Psoas muscle (tissue), 8 donors: ENCODE results near the gene IBA57. TPM values are rescaled to one million over a fixed set of nuclear protein-coding genes. Genes with fewer than 3 reads are reported as not detected.
A peak's percentile ranks its signal among the peaks of the same experiment; 100 is the strongest.

Source experiments
- ATAC-seq, 4 donors: fragments of 200-7000 bp; cut with Tn5 transposase; one replicate each; pipeline ENCODE4 v1.9.1; 2020; ENCODE audit warnings: moderate library complexity in 3 of 4, mild to moderate bottlenecking in 2 of 4
- DNase-seq, 2 donors: peaks; one replicate each; pipeline ENCODE4 v3.0.0-alpha.2; 2020
- H3K27ac ChIP-seq: fragments of 200-600 bp; one replicate; pipeline ENCODE4 v1.8.0; 2022
- H3K27me3 ChIP-seq, 3 donors: fragments of 200-600 bp in 1 of 3; one replicate each; pipeline versions ENCODE4 v1.6.1 to v1.8.0; 2013 to 2022; ENCODE audit warnings: low read length in 2 of 3, mild to moderate bottlenecking in 2 of 3, moderate library complexity in 1 of 3; ENCODE audit not compliant: insufficient read depth in 3 of 3
- H3K36me3 ChIP-seq, 2 donors: fragments of 200-600 bp in 1 of 2; one replicate each; pipeline versions ENCODE4 v1.6.1 to v1.8.0; 2013 to 2022; ENCODE audit warnings: low read depth in 1 of 2, mild to moderate bottlenecking in 1 of 2, moderate library complexity in 1 of 2; ENCODE audit not compliant: insufficient read depth in 1 of 2
- H3K4me1 ChIP-seq: fragments of 200-600 bp; one replicate; pipeline ENCODE4 v1.8.0; 2022
- H3K4me3 ChIP-seq: fragments of 200-600 bp; one replicate; pipeline ENCODE4 v1.8.0; 2022; ENCODE audit warnings: mild to moderate bottlenecking
- H3K9me3 ChIP-seq: fragments of 200-600 bp; one replicate; pipeline ENCODE4 v1.8.0; 2022
- CTCF ChIP-seq: fragments of 200-600 bp; IDR thresholded peaks from one replicate; pipeline ENCODE4 v1.8.0; 2022; ENCODE audit warnings: antibody characterized with exemption
- WGBS, 3 donors: extraction: QIAGEN DNeasy Blood & Tissue Kit; methylation state at CpG; one replicate each; pipeline versions ENCODE4 v1.1.6 to v1.1.7; 2013; 5-methylcytosine and 5-hydroxymethylcytosine counted together
- intact Hi-C, 2 donors: fragments of 100-400 bp; cut with DNase I; formaldehyde crosslinking; loops; one replicate each; pipeline versions ENCODE4 v1.11.0 to v1.14.2; 2022
- polyA plus RNA-seq, 3 donors: library from polyadenylated mRNA; stranded (reverse); fragments of 200-250 nt; gene quantifications; one replicate each; pipeline ENCODE4 v1.2.3, GENCODE V29; 2013
- total RNA-seq, 4 donors: library from RNA; stranded (reverse); fragmentation: NEBNext Ultra II Directional in 2 of 4; extraction: Animal tissue kit (Norgen Biotek cat#: 25700) in 2 of 4; gene quantifications; one replicate each; pipeline versions ENCODE4 v1.2.1 to v1.2.4, GENCODE V29; 2021 to 2023
- donor health status: healthy with polysubstance abuse.
- donor health status: DM: no; HTN: no; CAD: no; lungs with moderate emphysema.
- donor health status: Bipolar disorder and iron deficiency.
- donor health status: healthy.
- donor health status: DM: yes; HTN: yes; CAD: no.
- donor health status: DM: no; HTN: no; CAD: no.
- donor health status: DM: no; HTN: no; CAD: no.
- donor health status: DM: yes; HTN: yes; CAD: no.

Gene IBA57
- total and polyA plus RNA-seq, 7 donors = 7.7 to 26.2 (median 15.1) TPM

GRCh38 chr1:228206582-228207351 is 41.2 kb downstream of the IBA57 start:
- no peak for TF ChIP-seq CTCF
- DNase-seq (peak in 1 of 2 donors; percentile 35), ATAC-seq (peak in 3 of 4 donors; percentile 5 to 16 (median 10))
- peaks cover 0 to 4% of the 10 kb centered on the region in 2 donors for H3K36me3 ChIP-seq
- H3K27ac ChIP-seq = peak overlapping the region; percentile 99
- no peak overlapping the region for H3K4me3 ChIP-seq
- H3K27me3 ChIP-seq = no peaks in the 10 kb centered on the region
- intact Hi-C loops = no loop called here
- 36 to 54% (median 37%) methylated on average over 15 to 16 of the region's 16 CpGs for WGBS, 3 donors
- no peaks in the 10 kb centered on the region for H3K9me3 ChIP-seq
- peaks cover 41% of the 10 kb centered on the region for H3K4me1 ChIP-seq

GRCh38 chr1:228207381-228207810 is 41.8 kb downstream of the IBA57 start:
- no peak for TF ChIP-seq CTCF
- no peaks in the 10 kb centered on the region for H3K27me3 ChIP-seq
- no peaks in the 10 kb centered on the region for H3K9me3 ChIP-seq
- intact Hi-C loops = no loop called here
- peak in 2 of 4 donors; percentile 0 to 1 for ATAC-seq
- no peak for DNase-seq
- peak overlapping the region; percentile 99 for H3K27ac ChIP-seq
- no peak overlapping the region for H3K4me3 ChIP-seq
- 52 to 69% (median 55%) methylated on average over 8 of the region's 8 CpGs for WGBS, 3 donors
- peaks cover 0 to 7% of the 10 kb centered on the region in 2 donors for H3K36me3 ChIP-seq
- peaks cover 43% of the 10 kb centered on the region for H3K4me1 ChIP-seq

- Histone ChIP-seq H3K4me1 (peaks cover 49% of the 10 kb centered on the region), H3K27ac (peak within 1 kb of the TSS; percentile 99), H3K9me3 (no peaks in the 10 kb centered on the region), H3K36me3 (peaks cover 0 to 7% of the 10 kb centered on the region in 2 donors), H3K27me3 (no peaks in the 10 kb centered on the region), H3K4me3 (peak within 1 kb of the TSS; percentile 91)
- DNase-seq (peak; percentile 76 to 92), ATAC-seq (peak; percentile 59 to 64 (median 61))
- intact Hi-C loops = no loop called here
- 9 to 29% (median 10%) methylated on average over 28 to 30 of the region's 30 CpGs for WGBS, 3 donors
- no peak for TF ChIP-seq CTCF
Measured at GRCh38 chr1:228207851-228208821, 42.5 kb downstream of the IBA57 start, which contains the start of gene OBSCN. OBSCN (plus strand) TSS chr1:228208044; CDS start chr1:228211784, 3,740 bp downstream.

- Histone ChIP-seq H3K27ac (peak overlapping the region; percentile 99), H3K36me3 (peaks cover 0 to 8% of the 10 kb centered on the region in 2 donors), H3K4me1 (peaks cover 54% of the 10 kb centered on the region), H3K4me3 (peak overlapping the region; percentile 91), H3K27me3 (no peaks in the 10 kb centered on the region), H3K9me3 (no peaks in the 10 kb centered on the region)
- TF ChIP-seq CTCF = no peak
- peak in 1 of 2 donors; percentile 76 for DNase-seq
- peak; percentile 6 to 22 (median 16) for ATAC-seq
- WGBS, 3 donors = 26 to 46% (median 32%) methylated on average over 17 to 19 of the region's 19 CpGs
- intact Hi-C loops = no loop called here
Measured at GRCh38 chr1:228208831-228209551, 43.4 kb downstream of the IBA57 start.
